Ecto neural progenitor cell (in vitro differentiated cells): ENCODE measurements around the gene STARD13.

Experiments
- DNase-seq: peaks from one replicate; pipeline ENCODE4 v3.0.0-alpha.2; 2018; ENCODE audit warnings: low spot score

The STARD13 gene

DNA sequence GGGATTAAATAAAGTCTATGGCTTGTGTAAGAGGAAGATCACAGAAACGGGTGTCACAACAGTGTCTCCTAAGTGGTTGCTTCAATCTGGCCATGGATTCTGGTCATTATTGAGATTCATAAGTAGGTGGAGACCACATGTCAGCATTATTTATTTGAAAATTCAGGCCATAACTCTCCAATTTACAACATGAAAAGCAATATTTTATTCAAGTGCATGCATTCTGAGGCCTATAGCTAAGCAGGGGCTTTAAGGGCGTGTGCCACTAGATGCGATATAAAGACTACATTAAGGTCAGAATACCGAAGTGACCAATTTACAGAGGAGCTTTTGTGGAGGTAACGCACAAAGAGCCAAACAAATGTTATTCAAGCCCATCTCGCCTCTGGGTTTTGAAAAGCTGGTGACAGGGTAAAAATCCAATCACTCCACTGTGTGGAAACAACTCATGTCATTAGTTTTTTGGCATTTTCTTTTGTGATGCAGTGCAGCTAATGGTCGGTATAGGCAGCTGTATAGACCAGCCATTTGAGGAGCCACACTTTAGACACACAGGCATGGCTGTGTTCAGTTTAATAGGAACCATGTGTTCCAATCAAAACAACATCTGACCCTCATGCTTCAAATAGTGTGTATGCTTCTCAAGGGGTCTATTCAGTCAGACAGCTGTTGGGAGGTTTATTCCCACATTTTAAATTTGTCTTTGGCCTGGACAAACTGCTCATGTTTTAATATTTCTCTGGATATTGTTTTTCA lies 145.6 kb downstream of the STARD13 start:
- no peak for DNase-seq

DNA sequence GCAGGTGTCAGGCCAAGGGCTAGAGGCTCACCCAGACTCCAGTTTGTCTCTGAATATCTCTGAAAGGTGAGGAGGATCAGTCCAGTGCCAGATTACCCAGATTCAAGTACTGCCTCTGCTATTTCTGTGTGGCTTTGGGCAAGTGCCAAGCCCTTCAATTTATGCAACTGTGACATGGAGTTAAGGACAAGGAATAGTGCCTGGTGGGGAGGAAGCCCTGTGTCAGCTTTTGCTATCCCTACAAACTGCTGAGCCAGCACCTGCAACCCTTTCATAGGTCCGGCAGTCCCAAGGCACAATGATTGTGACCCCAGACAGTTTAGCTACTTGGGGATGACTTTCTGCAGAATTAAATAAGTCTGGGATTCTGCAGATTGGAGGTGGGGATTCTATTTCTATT lies 146.4 kb downstream of the STARD13 start:
- no peak for DNase-seq

DNA sequence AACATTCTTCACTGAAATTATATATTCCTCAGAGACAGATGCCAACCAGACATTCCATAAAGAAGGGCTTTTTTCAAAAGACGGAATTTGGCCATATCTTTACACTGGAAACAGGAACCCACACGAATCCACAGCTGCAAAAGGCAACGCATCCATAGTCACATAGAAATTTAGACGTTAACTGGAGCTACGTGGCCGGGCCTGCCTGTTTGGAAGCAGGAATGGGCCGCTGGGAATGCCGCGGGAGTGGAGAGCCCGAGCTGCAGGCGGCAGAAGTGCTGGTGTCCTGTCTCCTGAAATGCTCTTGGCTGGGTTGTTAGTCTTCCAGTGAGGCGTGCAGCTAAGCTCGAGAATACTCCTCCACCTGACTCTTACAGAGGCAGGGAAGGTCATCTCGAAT lies 147.1 kb downstream of the STARD13 start:
- no peak for DNase-seq

- DNase-seq: no peak
Observed at GRCh38 chr13:33137721-33138120, 147.8 kb downstream of the STARD13 start.

DNA sequence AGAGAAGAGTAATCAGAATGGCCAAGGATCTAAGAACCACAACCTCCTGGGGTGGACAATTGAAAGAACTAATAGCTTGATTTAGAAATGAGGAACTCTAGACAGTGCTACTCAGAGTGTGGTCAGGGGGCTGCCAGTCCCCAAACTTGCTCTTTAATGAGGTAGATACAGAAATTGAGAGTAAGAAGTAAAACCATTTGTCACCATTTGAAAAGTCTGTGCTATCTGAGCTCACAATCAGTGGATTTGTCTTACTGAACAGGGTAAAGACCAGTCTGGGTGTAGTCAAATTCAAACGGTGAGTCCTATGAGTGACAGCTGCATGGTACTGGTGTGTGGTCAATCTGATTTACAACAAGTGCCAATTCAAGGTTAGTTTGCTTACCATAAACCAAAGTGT lies 150.5 kb downstream of the STARD13 start:
- no peak for DNase-seq

DNA sequence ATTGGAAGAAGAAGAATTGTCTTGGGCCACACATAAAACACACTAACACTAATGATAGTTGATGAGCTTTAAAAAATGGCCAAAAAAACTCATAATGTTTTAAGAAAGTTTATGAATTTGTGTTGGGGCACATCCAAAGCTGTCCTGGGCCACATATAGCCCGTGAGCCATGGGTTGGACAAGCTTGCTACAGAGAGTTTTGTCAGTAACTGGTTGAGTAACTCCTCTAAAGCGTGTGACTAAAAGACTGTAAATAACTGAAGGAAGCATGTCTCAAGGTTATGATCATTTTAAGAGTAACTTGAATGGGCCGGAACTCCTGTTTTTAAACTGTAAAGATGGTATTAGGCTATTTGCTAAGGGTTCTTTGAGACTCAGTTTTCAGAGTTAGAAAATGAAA lies 151.3 kb downstream of the STARD13 start:
- DNase-seq: no peak

GRCh38 chr13:33132644-33133440 lies 152.7 kb downstream of the STARD13 start:
- no peak for DNase-seq

- no peak for DNase-seq
Observed at GRCh38 chr13:33129886-33130285, 155.7 kb downstream of the STARD13 start.

GRCh38 chr13:33129094-33129832 lies 156.3 kb downstream of the STARD13 start:
- DNase-seq: no peak

DNA sequence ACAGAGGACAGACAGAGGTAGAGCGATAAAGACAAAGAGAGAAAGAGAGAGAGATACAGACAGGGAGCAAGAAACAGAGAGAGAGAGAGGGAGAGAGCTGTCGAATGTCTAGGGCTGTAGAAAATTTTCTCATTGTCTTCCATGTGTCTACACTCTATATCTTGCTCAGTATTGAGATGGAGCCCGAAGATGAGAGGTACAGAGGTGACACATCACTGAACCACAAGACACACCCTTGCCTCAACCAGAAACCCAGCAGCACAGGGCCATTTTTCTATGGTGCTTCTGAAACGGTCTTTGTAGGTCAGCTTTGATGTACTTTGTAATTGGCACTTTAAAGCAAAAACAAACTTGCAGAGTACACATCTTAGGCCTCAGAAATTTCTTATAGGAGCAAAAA lies 157.4 kb downstream of the STARD13 start:
- DNase-seq: no peak

- no peak for DNase-seq
Observed at GRCh38 chr13:33127009-33127551, 158.5 kb downstream of the STARD13 start.

GRCh38 chr13:33125821-33126570 lies 159.6 kb downstream of the STARD13 start:
- DNase-seq: no peak

DNA sequence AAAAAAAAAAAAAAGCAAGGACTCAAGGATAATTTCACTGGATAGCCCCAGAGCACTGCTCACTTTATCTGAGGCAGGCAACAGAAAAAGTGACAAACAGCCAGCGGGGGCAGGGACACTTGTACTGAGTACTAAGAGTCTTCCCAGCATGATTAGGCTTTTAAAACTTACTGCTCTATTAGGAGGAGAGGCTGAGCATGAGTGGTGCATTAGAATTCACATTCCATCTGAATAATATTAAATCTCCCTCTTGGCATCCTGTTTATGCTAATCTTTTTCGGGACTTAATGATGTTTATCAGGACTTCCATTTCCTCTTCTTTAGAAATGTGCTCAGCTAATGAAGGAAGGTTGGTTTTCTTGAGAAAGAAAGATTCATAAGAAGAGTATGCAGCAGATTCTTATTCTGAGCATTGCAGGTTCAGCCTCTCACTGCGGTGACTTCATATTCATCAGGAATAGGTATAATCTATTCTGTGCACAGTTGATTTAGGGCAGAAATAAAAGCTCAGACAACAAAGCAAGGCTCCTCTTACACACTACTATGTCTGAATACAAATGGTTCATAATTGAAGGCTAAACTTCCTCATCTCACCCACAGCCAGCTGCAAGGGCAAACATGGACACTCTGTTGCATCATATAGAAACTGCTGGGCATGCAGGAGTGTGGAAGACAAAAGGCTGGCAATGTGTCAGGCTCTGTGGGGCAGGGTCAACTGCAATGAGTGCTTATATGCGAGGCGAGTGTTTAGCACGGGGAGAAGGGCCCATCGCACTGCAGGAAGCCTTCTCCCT lies 162.3 kb downstream of the STARD13 start:
- DNase-seq: no peak

- no peak for DNase-seq
Observed at GRCh38 chr13:33119856-33120543, 165.6 kb downstream of the STARD13 start.

- no peak for DNase-seq
Observed at GRCh38 chr13:33119022-33119781, 166.4 kb downstream of the STARD13 start.

GRCh38 chr13:33116321-33117010 lies 169.1 kb downstream of the STARD13 start:
- DNase-seq: no peak

DNA sequence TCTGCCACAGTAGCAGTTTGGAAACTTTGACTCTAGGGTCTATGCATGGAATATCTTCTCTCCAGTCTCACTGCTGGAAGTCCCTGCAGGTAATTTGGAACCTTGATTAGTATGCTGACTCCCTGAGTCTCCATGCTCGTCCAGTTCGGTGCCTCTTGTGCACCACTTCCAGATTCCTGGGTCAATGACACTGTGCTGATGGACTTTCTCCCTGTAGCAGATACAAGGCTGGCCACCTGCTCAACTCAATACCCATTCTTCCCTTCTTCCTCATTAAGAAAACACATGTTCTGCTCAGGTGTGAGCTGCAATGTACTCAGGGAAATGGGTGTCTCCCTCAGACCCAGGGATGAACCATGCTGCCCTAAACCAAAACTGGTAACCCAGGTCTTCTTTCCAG lies 170.3 kb downstream of the STARD13 start:
- no peak for DNase-seq

DNA sequence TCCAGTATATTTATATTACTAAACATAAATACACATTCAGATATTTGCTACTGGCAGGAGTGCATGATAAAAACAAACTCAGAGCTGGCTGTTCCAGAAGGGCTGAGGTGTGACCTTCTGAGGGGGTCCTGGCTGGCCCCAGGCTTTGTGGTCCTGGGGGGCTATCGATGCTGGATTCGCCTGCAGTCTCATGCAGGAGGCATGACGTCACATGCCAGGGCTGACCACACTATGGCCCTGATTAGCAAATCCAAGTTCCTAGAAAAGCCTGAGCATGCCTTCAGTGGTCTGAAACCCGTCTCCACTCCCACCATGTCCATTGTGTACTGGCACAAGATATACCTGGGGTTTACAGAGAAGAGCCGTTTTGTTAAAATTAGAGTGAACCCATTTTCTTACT lies 171.4 kb downstream of the STARD13 start:
- DNase-seq: no peak

- DNase-seq: no peak
Observed at GRCh38 chr13:33112766-33113165, 172.8 kb downstream of the STARD13 start.
